NCI-H2196 (cell line): ENCODE data around the gene IRX1.

ENCODE experiments used
- DNase-seq: peaks from one replicate; lab custom pipeline; 2025; ENCODE audit not compliant: unreplicated experiment; lab: John Stamatoyannopoulos, UW

The IRX1 gene

DNA sequence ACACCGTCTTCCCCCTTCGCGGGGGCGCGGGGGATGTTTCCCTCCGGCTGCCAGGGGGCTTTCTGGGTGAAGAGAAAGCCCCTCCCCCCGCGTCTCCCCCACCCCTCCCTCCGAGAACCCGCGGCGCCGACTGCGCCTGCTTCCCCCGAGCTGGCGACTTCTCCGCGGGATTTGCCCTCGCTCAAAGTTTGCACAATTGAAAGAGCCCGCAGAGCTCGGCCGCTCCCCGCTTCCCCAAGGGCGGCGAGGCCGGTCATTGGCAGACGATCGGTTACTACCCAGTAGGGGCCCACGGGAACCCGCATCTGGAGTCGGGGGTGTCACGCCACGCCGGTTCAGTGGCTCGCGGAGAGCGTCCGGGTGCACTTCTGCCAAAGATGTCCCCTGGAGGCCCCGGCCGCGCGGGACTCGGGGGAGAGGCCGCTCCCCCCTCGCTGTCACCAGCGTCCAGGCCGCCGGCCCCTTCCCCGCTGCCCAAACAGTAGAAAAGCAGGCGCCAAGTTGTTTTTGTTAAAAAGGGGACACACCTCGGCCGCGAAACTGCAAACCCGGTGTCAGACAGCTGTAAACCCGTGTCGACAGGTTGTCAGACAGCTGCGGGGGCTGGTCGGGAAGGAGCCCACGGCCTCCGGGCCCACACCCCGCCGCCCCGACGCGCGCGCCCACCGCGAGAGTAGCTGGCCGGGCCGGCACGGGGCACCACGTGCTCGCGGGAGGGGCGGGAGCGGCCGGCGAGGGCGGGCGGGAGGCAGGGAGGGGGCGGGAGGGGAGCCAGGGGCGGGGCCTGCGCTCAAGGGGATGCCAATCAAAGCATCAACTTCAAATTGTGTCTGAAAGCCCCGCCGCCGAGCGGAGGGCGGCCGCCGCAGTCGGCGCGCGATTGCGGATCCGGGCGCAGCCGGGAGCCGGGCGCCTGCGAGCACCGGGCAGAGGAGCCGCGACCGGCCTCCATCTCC, at the start of gene IRX1:
TSS of gene IRX1 (plus strand) at position 827 of the 956 bp plus-strand sequence. CDS start 274 bp downstream, outside the sequence.
- no peak for DNase-seq

DNA sequence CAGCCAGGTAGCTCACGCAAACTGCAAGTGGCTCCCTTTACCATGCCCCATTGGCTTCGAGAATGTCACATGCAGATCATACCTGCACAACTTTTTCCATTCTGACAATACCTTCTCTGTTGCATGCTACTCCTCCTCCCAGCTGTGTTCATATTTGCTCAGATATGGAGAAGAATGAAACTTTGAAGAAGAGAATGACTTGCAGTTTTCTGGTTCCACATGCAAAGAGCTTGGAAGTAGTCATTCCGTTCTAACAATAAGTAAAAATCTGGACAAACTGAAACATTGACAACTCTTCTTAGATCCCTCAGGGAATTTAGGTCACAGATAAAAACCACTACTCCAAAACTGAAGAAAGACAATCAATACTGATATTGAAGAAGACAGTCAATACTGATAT, 49.6 kb upstream of the IRX1 start:
- DNase-seq: no peak

DNA sequence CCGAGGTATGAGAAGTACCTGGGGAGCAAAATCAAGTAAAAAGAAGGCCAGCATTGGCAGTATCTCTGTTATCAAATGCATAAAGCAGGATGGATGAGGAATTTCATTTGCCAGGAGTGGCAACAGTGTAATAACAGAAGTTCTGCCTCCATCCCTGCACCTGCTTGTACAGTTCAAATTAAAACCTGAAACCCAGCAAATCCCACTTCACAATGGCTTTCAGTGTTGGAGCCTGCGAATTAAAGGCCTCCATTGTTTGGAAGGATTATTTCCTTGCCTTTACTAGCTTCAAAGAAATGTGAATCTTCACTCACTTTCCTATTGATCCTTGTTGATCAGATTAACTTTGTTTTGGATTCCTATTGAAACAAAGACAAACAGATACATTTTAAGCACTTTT, 31.5 kb upstream of the IRX1 start:
- no peak for DNase-seq

DNA sequence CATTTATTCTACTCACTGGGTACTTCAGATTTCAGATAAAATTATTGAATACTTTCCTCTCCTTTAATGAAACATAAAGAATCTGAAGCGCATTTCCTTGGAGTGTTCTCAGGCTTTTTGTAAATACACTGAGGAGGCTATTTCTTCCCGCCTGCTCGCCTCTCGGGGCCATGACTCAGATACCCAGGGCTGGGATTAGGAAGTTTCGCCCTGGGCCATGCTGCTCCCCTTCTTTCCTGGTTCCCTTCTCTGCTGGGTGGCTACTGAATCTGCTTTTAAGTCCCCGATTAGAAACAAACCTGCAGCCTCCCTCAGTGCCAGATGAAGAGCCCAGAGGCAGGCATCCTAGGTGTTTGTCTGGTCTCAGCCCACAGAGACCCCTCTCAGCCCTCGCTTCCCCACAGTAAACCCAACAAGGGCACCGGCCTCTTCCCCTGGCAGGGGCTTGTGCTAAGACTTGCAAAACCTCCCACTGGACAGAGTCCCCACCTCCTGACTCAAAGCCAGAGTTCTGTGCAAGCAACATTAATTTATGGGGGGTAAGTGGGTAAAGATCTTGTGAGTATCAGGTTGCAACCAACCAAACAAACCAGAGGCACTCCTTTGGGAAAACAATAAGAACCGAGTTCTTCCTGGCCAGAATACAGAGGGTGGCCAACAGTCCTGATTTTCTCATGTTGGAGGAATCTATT, 30.7 kb upstream of the IRX1 start:
- no peak for DNase-seq

DNA sequence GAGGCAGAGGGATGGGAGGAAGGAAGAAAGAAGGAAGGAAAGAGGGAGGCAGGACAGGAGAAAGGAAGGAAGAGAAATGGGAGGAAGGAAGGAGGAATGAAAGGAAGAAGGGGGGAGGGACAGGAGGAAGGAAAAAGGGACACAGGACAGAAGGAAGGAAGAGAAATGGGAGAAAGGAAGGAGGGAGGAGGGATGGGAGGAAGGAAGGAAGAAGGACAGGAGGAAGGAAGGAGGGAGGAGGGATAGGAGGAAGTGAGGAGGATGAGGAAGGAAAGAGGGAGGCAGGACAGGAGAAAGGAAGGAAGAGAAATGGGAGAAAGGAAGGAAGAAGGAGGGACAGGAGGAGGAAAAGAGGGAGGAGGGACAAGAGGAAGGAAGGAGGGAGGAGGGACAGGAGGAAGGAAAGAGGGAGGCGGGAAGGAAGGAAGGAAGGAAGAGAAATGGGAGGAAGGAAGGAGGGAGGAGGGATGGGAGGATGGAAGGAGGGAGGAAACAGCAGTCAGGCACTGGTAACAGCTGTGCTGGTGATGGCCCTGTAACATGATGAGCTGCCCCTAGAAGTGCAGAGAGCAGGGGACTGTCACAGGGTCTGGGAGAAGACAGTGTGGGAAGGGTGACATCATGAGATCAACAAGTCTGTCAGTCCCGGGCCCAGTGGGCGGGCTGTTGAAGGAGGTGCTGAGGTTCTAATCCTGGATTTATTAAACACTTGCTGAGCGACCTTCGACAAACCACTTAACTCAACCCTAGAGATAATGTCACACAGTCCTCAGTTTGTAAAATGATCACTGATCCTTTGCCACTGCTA, 10.7 kb upstream of the IRX1 start:
- DNase-seq: no peak

DNA sequence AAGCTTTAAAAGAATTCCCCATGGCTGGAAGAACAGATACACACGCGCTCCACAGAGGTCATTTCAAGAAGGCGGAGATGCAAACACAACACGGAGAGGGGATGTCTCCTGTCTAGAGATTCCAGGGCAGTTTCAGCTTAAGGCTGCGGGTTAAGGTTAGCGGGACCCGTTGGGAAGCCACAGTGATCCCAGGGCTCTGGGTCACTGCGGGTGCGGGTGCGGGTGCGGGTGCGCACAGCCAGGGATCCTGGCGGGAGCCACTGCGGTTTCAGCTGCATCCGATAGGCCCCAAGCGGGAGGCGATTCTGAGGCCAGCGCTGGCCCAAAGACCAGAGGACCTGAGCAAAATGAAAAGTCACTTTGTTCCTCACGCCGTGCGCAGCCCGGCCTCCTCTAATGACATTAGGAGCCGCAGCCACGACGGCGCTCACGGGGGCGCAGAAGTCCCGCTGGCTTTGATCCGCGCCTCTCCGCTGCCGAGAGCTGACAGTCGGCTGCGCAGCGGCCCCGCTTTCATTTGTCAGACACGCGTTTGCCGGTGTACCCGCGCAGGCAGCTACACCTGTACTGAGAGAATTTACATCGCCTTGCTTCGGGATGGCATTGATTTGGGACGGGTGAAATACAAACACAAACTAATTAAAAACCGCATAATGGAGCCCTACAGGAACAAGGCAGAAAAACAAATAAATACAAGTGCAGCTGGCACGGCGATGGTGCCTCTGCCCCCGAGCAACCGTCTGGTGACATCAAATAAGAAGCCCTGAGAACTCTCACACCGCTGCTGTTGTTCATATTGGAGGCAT, 5.3 kb upstream of the IRX1 start:
- no peak for DNase-seq

DNA sequence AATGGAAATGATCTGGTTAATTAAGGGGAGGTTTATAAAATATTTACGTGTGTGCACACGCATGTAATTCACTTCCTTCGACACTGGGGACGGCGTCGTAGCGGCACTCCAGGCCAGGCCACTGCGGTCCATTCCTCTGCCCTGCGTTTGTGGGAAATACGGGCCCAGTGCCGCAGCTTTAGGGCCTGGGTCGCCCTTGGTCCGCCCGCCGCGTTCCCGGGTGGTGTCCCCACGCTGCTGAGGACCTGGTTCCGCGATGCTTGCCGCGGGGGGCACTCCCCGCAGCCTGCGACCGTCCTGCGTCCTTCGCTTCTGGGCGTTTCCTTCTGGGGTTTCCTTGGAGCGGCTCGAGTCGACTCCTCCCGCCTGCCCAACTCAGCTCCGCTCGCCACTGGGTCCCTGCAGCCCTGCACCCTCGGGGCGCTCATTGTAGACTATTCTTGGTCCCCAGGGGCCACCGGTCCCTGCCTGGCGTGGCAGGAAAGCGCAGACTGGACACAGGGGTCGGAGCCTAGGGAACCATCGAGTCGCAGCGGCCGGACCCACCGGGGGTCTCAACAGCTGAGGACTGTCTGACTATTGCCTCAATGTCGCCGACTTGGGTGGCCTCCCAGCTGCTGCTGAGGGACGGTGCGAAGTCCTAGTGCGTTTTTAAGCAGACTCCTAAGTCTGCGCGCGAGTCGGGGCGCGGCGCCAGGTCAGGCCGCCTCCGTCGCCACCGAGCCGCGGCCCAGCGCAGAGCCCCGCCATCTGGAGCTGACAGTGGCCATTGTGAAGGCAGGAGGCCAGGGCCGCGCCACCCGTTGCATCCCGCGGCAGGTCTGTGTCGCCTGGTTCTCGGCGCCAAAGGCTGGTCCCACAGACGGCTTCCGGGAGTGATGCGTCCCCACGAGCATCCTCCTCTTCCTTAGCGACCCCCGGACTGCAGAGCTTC, 4.4 kb upstream of the IRX1 start:
- DNase-seq: no peak

DNA sequence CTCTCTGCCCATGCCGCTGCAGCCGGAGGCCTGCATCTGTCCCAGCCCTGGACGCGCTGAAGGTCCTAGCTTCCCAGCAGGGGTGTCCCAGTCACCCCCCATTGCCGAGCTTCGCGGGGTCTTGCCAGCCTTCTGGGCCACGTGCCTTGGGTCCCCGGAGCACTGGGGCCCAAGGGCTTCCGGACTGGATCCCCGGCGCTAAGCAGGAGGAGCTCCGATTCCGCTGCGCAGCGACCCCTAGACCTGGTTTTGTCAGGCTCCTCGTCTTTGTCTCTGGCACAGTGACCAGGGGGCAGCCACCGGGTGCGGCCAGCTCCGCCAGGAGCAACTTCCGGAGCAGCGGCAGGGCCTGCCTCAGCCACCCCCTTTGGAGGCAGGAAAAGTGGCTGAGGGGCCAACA, 3.3 kb upstream of the IRX1 start:
- no peak for DNase-seq

DNA sequence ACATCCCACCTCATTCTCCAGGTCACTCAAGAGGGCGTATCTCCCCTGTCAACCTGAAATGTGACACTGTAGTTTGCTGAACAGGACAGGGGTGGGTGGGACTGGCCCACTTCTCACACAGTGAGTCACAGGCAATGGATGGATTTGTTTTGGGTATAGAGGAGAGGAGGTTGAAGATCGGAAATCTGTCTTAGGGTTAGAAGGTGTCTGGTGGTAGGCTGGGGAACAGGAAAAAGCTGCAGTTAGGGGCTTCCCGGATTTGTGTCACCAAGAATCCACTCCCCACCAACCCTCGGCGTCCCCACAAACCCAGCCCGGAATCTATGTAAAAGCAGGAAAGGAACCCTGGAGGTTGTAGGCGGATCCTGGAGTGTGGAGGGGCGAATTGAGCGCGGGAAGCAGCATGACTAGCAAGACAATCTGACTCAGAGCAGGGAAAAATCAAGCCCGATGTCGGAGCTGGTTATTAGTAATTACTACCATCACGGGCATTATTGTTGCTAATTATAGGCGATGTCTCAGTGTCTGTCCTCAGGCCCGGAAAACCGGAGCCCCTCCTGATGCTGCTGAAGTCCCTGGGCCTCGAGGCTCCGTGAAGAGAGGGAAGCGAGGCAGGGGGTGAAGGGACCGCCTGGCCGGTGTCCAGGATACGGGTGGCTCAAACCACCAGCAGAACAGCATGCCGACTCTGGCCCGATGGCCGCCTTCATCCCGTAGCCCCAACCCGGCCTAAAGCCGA, 1.7 kb upstream of the IRX1 start:
- no peak for DNase-seq

DNA sequence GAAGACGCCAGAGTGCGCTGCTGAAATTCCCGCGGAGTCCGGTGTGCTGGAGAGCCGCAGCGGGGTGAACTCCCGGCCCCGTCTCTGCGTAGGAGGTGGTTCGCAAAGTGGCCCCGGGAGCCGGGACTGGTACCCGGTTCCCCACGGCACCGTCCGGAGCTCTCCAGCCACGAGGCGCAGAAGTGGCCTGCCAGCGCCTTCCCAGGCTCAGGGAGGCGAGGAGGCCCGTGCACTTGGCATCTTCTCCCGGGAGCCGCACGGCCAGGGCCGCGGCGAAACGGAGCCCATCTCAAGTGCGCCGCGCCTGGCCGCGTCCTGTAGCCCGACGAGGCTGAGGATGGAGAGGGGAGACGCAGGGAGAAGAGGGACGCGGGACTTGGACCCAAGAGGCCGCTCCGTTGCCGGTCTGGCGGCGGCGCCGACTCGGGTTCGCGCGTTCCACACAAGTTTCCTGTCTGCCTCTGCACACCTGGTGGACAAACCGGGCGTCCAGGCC, 1.1 kb upstream of the IRX1 start:
- no peak for DNase-seq

DNA sequence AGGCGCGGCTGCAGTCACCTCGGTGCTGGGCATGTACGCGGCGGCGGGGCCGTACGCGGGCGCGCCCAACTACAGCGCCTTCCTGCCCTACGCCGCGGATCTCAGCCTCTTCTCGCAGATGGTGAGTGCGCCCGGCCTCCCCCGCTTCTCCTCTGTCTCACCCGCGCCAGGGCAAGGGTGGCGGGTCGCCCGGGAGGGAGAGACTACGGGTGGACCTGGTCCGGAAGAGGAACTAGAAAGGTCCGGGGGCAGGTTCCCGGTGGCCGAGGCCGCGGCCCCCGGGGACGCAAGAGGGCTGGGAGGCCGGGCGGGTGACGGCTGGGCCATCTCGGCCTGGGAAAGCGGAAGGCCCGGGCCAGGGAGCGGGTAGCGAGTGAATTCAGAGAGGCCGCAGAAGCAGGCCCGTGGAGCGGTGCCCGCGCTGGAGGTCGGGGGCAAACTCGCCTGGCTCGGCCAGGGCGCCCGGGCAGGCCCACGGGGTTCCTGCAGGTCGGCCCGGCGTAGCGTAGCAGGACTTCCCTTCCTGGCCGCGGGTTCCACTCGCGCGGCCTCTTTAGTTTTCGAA, 711 bp downstream of the IRX1 start:
- DNase-seq: no peak

DNA sequence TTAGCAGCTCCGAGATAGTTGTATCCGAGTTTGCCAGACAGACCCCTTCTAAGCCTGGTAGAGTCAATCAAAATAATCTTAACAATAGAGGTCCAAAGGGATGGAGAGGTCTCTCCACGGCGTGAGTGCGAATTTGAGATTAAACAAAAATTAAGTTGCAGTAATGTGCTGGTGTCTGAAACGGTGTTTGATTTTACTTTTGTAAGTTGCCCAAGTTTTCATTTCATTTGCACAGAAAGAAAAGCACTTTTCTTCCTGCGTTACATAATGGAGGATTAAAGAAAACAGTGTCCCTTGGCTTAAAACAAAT, 1.2 kb downstream of the IRX1 start:
- no peak for DNase-seq

DNA sequence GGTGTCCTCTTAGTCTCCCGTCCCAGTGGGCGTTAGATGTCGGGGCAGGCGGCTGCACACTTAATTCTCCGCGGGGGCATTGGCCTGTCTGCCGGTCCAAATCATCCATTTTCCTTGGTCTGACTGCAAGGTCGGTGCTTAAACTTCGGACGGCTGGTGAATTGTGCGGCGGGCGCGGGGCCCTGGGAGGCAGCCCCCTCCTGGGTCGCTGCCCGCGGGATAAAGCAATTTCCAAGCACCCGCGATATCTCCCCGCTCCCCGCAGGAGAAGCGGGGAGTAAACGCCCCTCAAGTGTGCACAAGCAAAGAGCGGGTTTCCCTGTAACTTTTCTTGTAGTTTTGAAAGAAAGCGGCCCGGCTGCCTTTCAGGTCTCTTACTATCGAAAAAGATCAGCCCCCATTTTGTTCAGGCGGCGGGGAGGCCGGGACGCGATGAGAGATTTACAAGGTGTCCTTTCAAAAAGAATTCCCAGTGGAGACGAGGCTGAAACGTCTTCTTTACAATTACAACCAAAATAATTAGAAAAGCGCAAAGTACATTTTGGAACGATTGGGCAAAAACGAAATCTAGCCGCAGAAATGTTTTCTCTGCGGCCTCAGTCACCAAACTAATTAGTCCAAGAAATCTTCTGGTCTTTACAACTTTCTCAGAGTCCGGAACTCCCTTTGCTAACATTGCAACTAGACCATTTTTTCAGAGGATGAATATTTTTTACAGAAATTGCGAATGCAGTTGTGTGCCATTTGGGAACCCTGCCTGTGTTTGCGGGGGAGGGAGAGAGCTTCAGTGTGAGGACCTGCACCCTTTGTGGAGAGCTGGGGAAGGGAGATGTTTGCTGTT, 1.8 kb downstream of the IRX1 start:
- DNase-seq: no peak

DNA sequence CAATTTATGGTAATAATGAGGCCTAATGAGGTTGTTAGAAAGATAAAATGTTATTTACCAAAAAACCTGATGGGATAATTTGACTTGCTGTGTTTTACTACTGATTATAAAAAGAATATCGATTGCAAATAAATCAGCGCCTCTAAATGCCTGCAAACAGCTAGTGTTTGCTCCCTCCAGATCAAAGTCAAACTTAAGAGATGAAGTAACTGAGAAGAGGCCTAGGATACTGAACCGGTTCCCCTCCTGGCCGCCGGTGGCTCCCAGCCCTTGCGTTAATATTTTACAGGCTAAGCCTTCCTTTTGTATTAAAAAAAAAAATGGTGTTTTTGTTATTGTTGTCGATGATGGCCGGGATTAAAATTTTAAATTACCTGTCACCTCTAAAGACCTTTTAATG, 2.6 kb downstream of the IRX1 start:
- no peak for DNase-seq

DNA sequence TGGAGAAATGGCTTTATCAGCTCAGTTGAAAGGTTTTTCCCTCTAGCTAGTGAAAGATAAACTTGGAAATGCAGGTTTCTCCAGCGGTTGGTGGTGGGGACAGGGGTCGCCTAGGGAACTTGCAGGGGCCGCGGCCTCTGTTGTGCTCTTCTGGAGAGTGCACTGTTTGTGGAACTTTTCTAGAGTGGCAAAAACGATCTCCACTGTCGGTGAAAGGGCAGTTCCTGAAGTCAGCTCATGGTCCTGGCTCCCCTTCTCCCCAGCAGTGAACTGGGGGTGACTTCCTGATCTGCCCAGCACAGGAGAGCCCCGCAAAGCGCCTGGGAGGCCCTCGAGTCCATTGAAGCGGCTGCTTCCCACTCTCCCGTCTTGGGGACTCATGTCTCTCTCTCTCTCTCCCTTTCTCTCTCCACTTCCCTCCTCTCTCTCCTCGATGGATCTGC, 3.2 kb downstream of the IRX1 start:
- no peak for DNase-seq

DNA sequence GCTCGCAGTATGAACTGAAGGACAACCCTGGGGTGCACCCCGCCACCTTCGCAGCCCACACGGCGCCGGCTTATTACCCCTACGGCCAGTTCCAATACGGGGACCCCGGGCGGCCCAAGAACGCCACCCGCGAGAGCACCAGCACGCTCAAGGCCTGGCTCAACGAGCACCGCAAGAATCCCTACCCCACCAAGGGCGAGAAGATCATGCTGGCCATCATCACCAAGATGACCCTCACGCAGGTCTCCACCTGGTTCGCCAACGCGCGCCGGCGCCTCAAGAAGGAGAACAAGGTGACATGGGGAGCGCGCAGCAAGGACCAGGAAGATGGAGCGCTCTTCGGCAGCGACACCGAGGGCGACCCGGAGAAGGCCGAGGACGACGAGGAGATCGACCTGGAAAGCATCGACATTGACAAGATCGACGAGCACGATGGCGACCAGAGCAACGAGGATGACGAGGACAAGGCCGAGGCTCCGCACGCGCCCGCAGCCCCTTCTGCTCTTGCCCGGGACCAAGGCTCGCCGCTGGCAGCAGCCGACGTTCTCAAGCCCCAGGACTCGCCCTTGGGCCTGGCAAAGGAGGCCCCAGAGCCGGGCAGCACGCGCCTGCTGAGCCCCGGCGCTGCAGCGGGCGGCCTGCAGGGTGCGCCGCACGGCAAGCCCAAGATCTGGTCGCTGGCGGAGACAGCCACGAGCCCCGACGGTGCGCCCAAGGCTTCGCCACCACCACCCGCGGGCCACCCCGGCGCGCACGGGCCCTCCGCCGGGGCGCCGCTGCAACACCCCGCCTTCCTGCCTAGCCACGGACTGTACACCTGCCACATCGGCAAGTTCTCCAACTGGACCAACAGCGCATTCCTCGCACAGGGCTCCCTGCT, 3.8 kb downstream of the IRX1 start:
- no peak for DNase-seq
